HFFc6 (cell line): Measurements from ENCODE around the gene SH3RF3. TPM values are rescaled to one million over a fixed set of nuclear protein-coding genes. Genes with fewer than 3 reads are reported as not detected.

Experiments
- DNase-seq: peaks from one replicate; pipeline ENCODE4 v3.0.0-alpha.2; 2018
- H3K27ac Mint-ChIP-seq: 2 replicates; pipeline ENCODE4 v1.8.0; 2020; ENCODE audit warnings: mild to moderate bottlenecking, mixed read lengths
- H3K27me3 Mint-ChIP-seq: 2 replicates; pipeline ENCODE4 v1.8.0; 2021; ENCODE audit warnings: mild to moderate bottlenecking, moderate library complexity, mixed read lengths; ENCODE audit not compliant: insufficient read depth
- H3K36me3 Mint-ChIP-seq: 2 replicates; pipeline ENCODE4 v1.8.0; 2021; ENCODE audit warnings: low read depth, mixed read lengths
- H3K4me1 Mint-ChIP-seq: 2 replicates; pipeline ENCODE4 v1.8.0; 2020; ENCODE audit warnings: low read depth, mixed read lengths
- H3K4me3 Mint-ChIP-seq: 2 replicates; pipeline ENCODE4 v1.8.0; 2020; ENCODE audit warnings: mild to moderate bottlenecking, moderate library complexity, mixed read lengths
- H3K9me3 Mint-ChIP-seq: 2 replicates; pipeline ENCODE4 v1.8.0; 2020; ENCODE audit warnings: mild to moderate bottlenecking, mixed read lengths
- CTCF ChIP-seq: fragments of 200-600 bp; sonication (generic); IDR thresholded peaks from 2 replicates; pipeline ENCODE4 v1.5.0; 2021; ENCODE audit warnings: antibody characterized with exemption, mild to moderate bottlenecking
- total RNA-seq, 6 experiments: library from RNA; stranded (reverse); fragmentation: NEBNext Ultra II Directional; extraction: Animal tissue kit (Norgen Biotek cat#: 25700); gene quantifications; 2 replicates in 1 of 6; 3 replicates in 5 of 6; pipeline ENCODE4 v1.2.3, GENCODE V29; 2021

SH3RF3 gene
- total RNA-seq, 6 experiments from 2014 or later, result 2.4 to 4.4 (median 3.7) TPM

DNA sequence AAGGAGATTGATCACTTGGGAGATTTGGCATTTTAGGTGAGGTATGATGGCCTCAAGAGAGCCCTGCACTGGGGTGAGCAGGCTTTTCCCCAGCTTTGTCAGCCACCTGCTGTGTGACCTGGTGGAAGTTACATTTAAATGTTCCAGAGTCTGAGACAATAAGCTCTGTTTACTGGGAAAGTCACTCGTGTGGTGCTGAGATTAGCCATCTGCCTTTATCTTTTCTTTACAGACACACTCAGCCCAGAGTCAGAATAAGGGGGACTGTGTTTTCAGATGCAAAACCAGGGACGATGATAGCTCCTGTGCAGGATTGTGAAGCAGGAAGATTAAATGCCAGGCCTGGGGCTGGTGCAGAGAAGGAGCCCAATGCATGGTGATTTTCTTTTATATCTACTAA is 47.9 kb downstream of the SH3RF3 start:
- peaks cover 36% of the 10 kb centered on the region for H3K4me1 Mint-ChIP-seq
- peaks cover 19% of the 10 kb centered on the region for H3K9me3 Mint-ChIP-seq
- no peak for TF ChIP-seq CTCF
- no peak overlapping the region for H3K4me3 Mint-ChIP-seq
- no peak overlapping the region for H3K27ac Mint-ChIP-seq
- peaks cover 23% of the 10 kb centered on the region for H3K36me3 Mint-ChIP-seq
- peaks cover 25% of the 10 kb centered on the region for H3K27me3 Mint-ChIP-seq
- no peak for DNase-seq

DNA sequence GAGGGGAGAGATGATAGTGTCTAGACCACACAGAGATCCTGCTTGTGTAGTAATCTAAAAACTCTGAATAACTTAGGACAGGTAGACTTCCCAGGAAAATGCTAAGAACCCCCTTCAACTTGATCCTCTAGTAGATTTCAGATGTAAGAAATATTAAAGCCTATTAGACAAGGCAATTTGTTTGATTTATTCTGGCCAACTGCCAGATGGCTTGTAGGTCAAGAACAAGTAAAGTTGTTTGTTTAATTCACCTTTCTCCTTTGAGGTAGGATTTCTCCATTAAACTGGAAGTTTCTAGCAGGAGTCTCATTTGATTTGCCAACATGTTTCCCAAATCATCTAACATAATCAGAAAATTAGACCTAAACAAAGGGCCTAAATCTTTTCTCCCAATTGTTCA is 48.6 kb downstream of the SH3RF3 start:
- peaks cover 27% of the 10 kb centered on the region for H3K36me3 Mint-ChIP-seq
- no peak for DNase-seq
- no peak for TF ChIP-seq CTCF
- peaks cover 19% of the 10 kb centered on the region for H3K9me3 Mint-ChIP-seq
- H3K4me1 Mint-ChIP-seq, result peaks cover 29% of the 10 kb centered on the region
- no peak overlapping the region for H3K27ac Mint-ChIP-seq
- peaks cover 25% of the 10 kb centered on the region for H3K27me3 Mint-ChIP-seq
- H3K4me3 Mint-ChIP-seq, result no peak overlapping the region

- Mint-ChIP-seq H3K27me3 (peaks cover 21% of the 10 kb centered on the region), H3K9me3 (peaks cover 19% of the 10 kb centered on the region), H3K4me3 (no peak overlapping the region), H3K36me3 (peaks cover 27% of the 10 kb centered on the region), H3K4me1 (peaks cover 22% of the 10 kb centered on the region), H3K27ac (no peak overlapping the region)
- no peak for DNase-seq
- TF ChIP-seq CTCF, result no peak
Observed at GRCh38 chr2:109178968-109179367, 50.0 kb downstream of the SH3RF3 start.

- no peak overlapping the region for H3K4me3 Mint-ChIP-seq
- H3K9me3 Mint-ChIP-seq, result peaks cover 12% of the 10 kb centered on the region
- peaks cover 27% of the 10 kb centered on the region for H3K36me3 Mint-ChIP-seq
- H3K27me3 Mint-ChIP-seq, result peaks cover 22% of the 10 kb centered on the region
- DNase-seq, result no peak
- TF ChIP-seq CTCF, result no peak
- H3K27ac Mint-ChIP-seq, result no peak overlapping the region
- H3K4me1 Mint-ChIP-seq, result peaks cover 29% of the 10 kb centered on the region
Observed at GRCh38 chr2:109180786-109181185, 51.8 kb downstream of the SH3RF3 start.

DNA sequence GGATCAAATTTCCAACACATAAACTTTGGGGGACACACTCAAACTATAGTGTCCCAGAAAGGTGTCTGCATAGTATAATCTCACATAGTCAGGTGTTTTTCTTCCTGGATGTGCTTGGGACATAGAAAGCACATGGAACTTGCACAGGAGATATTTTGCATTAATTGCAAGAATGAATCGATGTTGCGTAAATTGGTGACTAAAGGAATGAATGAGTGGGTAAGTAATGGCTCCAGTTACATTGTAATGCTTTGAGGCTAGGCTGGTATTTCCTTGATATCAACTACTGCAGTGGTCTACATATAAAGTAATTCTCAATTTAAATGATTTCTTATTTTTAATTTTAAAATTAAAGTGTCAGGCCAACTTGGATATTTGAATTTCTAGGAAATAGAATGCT is 53.4 kb downstream of the SH3RF3 start:
- Mint-ChIP-seq H3K36me3 (peaks cover 27% of the 10 kb centered on the region), H3K4me1 (peaks cover 35% of the 10 kb centered on the region)

More for the DNA sequence above, 53.4 kb downstream of the SH3RF3 start:
- TF ChIP-seq CTCF, result no peak
- H3K27me3 Mint-ChIP-seq, result peaks cover 22% of the 10 kb centered on the region
- DNase-seq, result no peak
- no peak overlapping the region for H3K27ac Mint-ChIP-seq
- peaks cover 12% of the 10 kb centered on the region for H3K9me3 Mint-ChIP-seq
- no peak overlapping the region for H3K4me3 Mint-ChIP-seq
